ENCODE data around the gene CCR2. TPM values are rescaled to one million over a fixed set of nuclear protein-coding genes. Genes with fewer than 3 reads are reported as not detected.

CCR2 gene
- polyA plus RNA-seq, 3 donors, result 20.5 to 181 (median 145) TPM

GRCh38 chr3:46370839-46371518 lies 17.1 kb downstream of the CCR2 start, which contains the start of gene CCR5:
CCR5 (plus strand) TSS chr3:46370946; CDS start chr3:46372903, 1,957 bp downstream.
- Mint-ChIP-seq H3K9me3 (peaks cover 0 to 2% (median 0%) of the 10 kb centered on the region in 7 donors), H3K4me1 (peaks cover 50% of the 10 kb centered on the region), H3K4me3 (peak within 1 kb of the TSS; percentile 59 to 78), H3K27me3 (ENCODE audit: low read depth in 3 of 3) (peaks cover 1 to 6% (median 2%) of the 10 kb centered on the region in 3 donors), H3K36me3 (peaks cover 2 to 10% of the 10 kb centered on the region in 2 donors), H3K27ac (peak within 1 kb of the TSS; percentile 27 to 84 (median 80))
- H3K27ac ChIP-seq (ENCODE audit: low read depth in 1 of 2, low read length in 2 of 2), result peak within 1 kb of the TSS in 1 of 2 donors; percentile 65
- H3K4me3 ChIP-seq (replicated peaks in 1 of 3; ENCODE audit: low read depth in 2 of 3, low read length in 3 of 3), result peak within 1 kb of the TSS; percentile 37 to 68 (median 47)
- no peaks in the 10 kb centered on the region for H4K20me1 ChIP-seq (ENCODE audit: insufficient read depth, low read length)
- H2AFZ ChIP-seq (ENCODE audit: insufficient read depth, low read depth, low read length, poor library complexity, severe bottlenecking), result peak within 1 kb of the TSS; percentile 55
- H3K4me2 ChIP-seq (replicated peaks; ENCODE audit: extremely low read depth, low read length, poor library complexity, severe bottlenecking), result peak within 1 kb of the TSS; percentile 63
- peak in 1 of 3 donors; percentile 26 for DNase-seq
- intact Hi-C loops (cut with micrococcal nuclease), result loop anchor here in 1 of 2 donors (5.0 kb wide), 1 partner anchor 284 kb away; no protein-coding TSS in a partner anchor
- no peaks in the 10 kb centered on the region for H3K9me3 ChIP-seq (replicated peaks in 1 of 2; ENCODE audit: control insufficient read depth in 1 of 2, insufficient read depth in 1 of 2, low read length in 2 of 2)
- no peaks in the 10 kb centered on the region for H3K36me3 ChIP-seq (replicated peaks in 1 of 2; ENCODE audit: control insufficient read depth in 1 of 2, insufficient read depth in 2 of 2, low read length in 2 of 2)
- H3K4me1 ChIP-seq (ENCODE audit: control insufficient read depth in 1 of 2, insufficient read depth in 2 of 2, low read length in 2 of 2), result peaks cover 34 to 57% of the 10 kb centered on the region in 2 donors
- 29% methylated on average over 1 of the region's 5 CpGs for WGBS (ENCODE audit: insufficient coverage)
- no peaks in the 10 kb centered on the region for H3K27me3 ChIP-seq (ENCODE audit: control insufficient read depth in 2 of 2, insufficient read depth in 2 of 2, low read length in 2 of 2)
- H3K79me2 ChIP-seq (ENCODE audit: insufficient read depth, low read length), result no peaks in the 10 kb centered on the region
- peak within 1 kb of the TSS; percentile 41 for H3K9ac ChIP-seq (ENCODE audit: insufficient read depth, low read length, poor library complexity, severe bottlenecking)
- TF ChIP-seq, protein P1, sequence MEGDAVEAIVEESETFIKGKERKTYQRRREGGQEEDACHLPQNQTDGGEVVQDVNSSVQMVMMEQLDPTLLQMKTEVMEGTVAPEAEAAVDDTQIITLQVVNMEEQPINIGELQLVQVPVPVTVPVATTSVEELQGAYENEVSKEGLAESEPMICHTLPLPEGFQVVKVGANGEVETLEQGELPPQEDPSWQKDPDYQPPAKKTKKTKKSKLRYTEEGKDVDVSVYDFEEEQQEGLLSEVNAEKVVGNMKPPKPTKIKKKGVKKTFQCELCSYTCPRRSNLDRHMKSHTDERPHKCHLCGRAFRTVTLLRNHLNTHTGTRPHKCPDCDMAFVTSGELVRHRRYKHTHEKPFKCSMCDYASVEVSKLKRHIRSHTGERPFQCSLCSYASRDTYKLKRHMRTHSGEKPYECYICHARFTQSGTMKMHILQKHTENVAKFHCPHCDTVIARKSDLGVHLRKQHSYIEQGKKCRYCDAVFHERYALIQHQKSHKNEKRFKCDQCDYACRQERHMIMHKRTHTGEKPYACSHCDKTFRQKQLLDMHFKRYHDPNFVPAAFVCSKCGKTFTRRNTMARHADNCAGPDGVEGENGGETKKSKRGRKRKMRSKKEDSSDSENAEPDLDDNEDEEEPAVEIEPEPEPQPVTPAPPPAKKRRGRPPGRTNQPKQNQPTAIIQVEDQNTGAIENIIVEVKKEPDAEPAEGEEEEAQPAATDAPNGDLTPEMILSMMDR (IDR thresholded peaks at IDR 0.05), result no peak

DNA sequence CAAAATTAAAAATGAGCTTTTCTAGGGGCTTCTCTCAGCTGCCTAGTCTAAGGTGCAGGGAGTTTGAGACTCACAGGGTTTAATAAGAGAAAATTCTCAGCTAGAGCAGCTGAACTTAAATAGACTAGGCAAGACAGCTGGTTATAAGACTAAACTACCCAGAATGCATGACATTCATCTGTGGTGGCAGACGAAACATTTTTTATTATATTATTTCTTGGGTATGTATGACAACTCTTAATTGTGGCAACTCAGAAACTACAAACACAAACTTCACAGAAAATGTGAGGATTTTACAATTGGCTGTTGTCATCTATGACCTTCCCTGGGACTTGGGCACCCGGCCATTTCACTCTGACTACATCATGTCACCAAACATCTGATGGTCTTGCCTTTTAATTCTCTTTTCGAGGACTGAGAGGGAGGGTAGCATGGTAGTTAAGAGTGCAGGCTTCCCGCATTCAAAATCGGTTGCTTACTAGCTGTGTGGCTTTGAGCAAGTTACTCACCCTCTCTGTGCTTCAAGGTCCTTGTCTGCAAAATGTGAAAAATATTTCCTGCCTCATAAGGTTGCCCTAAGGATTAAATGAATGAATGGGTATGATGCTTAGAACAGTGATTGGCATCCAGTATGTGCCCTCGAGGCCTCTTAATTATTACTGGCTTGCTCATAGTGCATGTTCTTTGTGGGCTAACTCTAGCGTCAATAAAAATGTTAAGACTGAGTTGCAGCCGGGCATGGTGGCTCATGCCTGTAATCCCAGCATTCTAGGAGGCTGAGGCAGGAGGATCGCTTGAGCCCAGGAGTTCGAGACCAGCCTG lies 17.8 kb downstream of the CCR2 start:
- H3K36me3 ChIP-seq (replicated peaks in 1 of 2; ENCODE audit: control insufficient read depth in 1 of 2, insufficient read depth in 2 of 2, low read length in 2 of 2), result no peaks in the 10 kb centered on the region
- H3K4me2 ChIP-seq (replicated peaks; ENCODE audit: extremely low read depth, low read length, poor library complexity, severe bottlenecking), result peak overlapping the region; percentile 63
- Mint-ChIP-seq H3K27me3 (ENCODE audit: low read depth in 3 of 3) (peaks cover 1 to 6% (median 2%) of the 10 kb centered on the region in 3 donors), H3K4me1 (peaks cover 42% of the 10 kb centered on the region), H3K36me3 (peaks cover 2 to 6% of the 10 kb centered on the region in 2 donors), H3K9me3 (peaks cover 0 to 2% (median 0%) of the 10 kb centered on the region in 7 donors), H3K4me3 (peak overlapping the region; percentile 5 to 31), H3K27ac (peak overlapping the region in 5 of 7 donors; percentile 1 to 69 (median 33))
- no peaks in the 10 kb centered on the region for H3K79me2 ChIP-seq (ENCODE audit: insufficient read depth, low read length)
- peaks cover 31 to 49% of the 10 kb centered on the region in 2 donors for H3K4me1 ChIP-seq (ENCODE audit: control insufficient read depth in 1 of 2, insufficient read depth in 2 of 2, low read length in 2 of 2)
- H3K27ac ChIP-seq (ENCODE audit: low read depth in 1 of 2, low read length in 2 of 2), result peak overlapping the region in 1 of 2 donors; percentile 65
- intact Hi-C loops (cut with micrococcal nuclease), result loop anchor here in 1 of 2 donors (5.0 kb wide), 1 partner anchor 284 kb away; no protein-coding TSS in a partner anchor
- TF ChIP-seq, protein P1 (IDR thresholded peaks at IDR 0.05), result no peak
- no peak overlapping the region for H2AFZ ChIP-seq (ENCODE audit: insufficient read depth, low read depth, low read length, poor library complexity, severe bottlenecking)
- no peaks in the 10 kb centered on the region for H3K27me3 ChIP-seq (ENCODE audit: control insufficient read depth in 2 of 2, insufficient read depth in 2 of 2, low read length in 2 of 2)
- peak overlapping the region; percentile 0 to 68 (median 25) for H3K4me3 ChIP-seq (replicated peaks in 1 of 3; ENCODE audit: low read depth in 2 of 3, low read length in 3 of 3)
- no peak overlapping the region for H3K9ac ChIP-seq (ENCODE audit: insufficient read depth, low read length, poor library complexity, severe bottlenecking)
- WGBS (ENCODE audit: insufficient coverage), result 100% methylated on average over 1 of the region's 10 CpGs
- H4K20me1 ChIP-seq (ENCODE audit: insufficient read depth, low read length), result no peaks in the 10 kb centered on the region
- no peaks in the 10 kb centered on the region for H3K9me3 ChIP-seq (replicated peaks in 1 of 2; ENCODE audit: control insufficient read depth in 1 of 2, insufficient read depth in 1 of 2, low read length in 2 of 2)
- DNase-seq, result no peak

All from CD14-positive monocyte (primary cell).